Liver (tissue), 9 donors: ENCODE measurements around the gene STRA8. TPM values are rescaled to one million over a fixed set of nuclear protein-coding genes. Genes with fewer than 3 reads are reported as not detected.

Experiments used
- DNase-seq: peaks from one replicate; pipeline ENCODE4 v3.0.0-alpha.2; 2017; ENCODE audit warnings: low spot score
- H3K27ac ChIP-seq, 2 donors: one replicate each; pipeline ENCODE4 v1.7.0; 2013; ENCODE audit warnings: inconsistent platforms in 2 of 2, low read length in 2 of 2, control low read depth in 1 of 2, low read depth in 1 of 2, mild to moderate bottlenecking in 1 of 2
- H3K27me3 ChIP-seq, 4 donors: one replicate each; pipeline versions ENCODE4 v1.6.1 to v1.7.0; 2013; ENCODE audit warnings: low read length in 3 of 4, inconsistent platforms in 1 of 4, mild to moderate bottlenecking in 1 of 4, moderate library complexity in 1 of 4; ENCODE audit not compliant: control insufficient read depth in 4 of 4, insufficient read depth in 4 of 4
- H3K36me3 ChIP-seq, 4 donors: one replicate each; pipeline versions ENCODE4 v1.6.1 to v1.7.0; 2013; ENCODE audit warnings: low read length in 3 of 4, mild to moderate bottlenecking in 3 of 4, low read depth in 1 of 4, moderate library complexity in 1 of 4; ENCODE audit not compliant: control insufficient read depth in 4 of 4, insufficient read depth in 3 of 4
- H3K4me1 ChIP-seq, 4 donors: one replicate each; pipeline versions ENCODE4 v1.6.1 to v1.7.0; 2013; ENCODE audit warnings: low read length in 3 of 4, mild to moderate bottlenecking in 3 of 4, moderate library complexity in 1 of 4; ENCODE audit not compliant: control insufficient read depth in 4 of 4, insufficient read depth in 4 of 4
- H3K4me3 ChIP-seq, 3 donors: one replicate each; pipeline versions ENCODE4 v1.6.1 to v1.7.0; 2013; ENCODE audit warnings: low read length in 3 of 3, control low read depth in 1 of 3, low read depth in 1 of 3, mild to moderate bottlenecking in 1 of 3
- H3K9ac ChIP-seq, 2 donors: one replicate each; pipeline ENCODE4 v1.7.0; 2013; ENCODE audit warnings: low read length in 2 of 2, mild to moderate bottlenecking in 2 of 2, moderate library complexity in 2 of 2, control low read depth in 1 of 2, low read depth in 1 of 2
- H3K9me3 ChIP-seq, 4 donors: one replicate each; pipeline versions ENCODE4 v1.6.1 to v1.7.0; 2013; ENCODE audit warnings: low read length in 3 of 4; ENCODE audit not compliant: control insufficient read depth in 4 of 4
- CTCF ChIP-seq: fragments of 150-350 bp; IDR thresholded peaks from 2 replicates; pipeline ENCODE4 v1.5.1; 2017; ENCODE audit warnings: improper control_type of control experiment, low read depth, low read length; ENCODE audit not compliant: missing input control
- EGR1 ChIP-seq, 2 donors: IDR thresholded peaks; 2 replicates each; pipeline ENCODE4 v1.6.1; 2016 to 2018; ENCODE audit warnings: antibody characterized with exemption in 2 of 2, low read depth in 2 of 2
- FOXA1 ChIP-seq: IDR thresholded peaks from 2 replicates; pipeline ENCODE4 v1.6.1; 2016; ENCODE audit warnings: antibody characterized with exemption
- FOXA2 ChIP-seq: IDR thresholded peaks from 2 replicates; pipeline ENCODE4 v1.6.1; 2016; ENCODE audit warnings: antibody characterized with exemption
- GABPA ChIP-seq, 2 donors: IDR thresholded peaks in 1 of 2; conservative IDR thresholded peaks in 1 of 2; 2 replicates each; pipeline ENCODE4 v1.6.1; 2016; ENCODE audit warnings: antibody characterized with exemption in 2 of 2, mild to moderate bottlenecking in 1 of 2, moderate library complexity in 1 of 2
- HNF4A ChIP-seq, 2 donors: conservative IDR thresholded peaks; 2 replicates each; pipeline ENCODE4 v1.6.1; 2016; ENCODE audit warnings: antibody characterized with exemption in 2 of 2, mild to moderate bottlenecking in 2 of 2
- HNF4G ChIP-seq: IDR thresholded peaks from 2 replicates; pipeline ENCODE4 v1.6.1; 2016; ENCODE audit warnings: antibody characterized with exemption
- JUND ChIP-seq, 2 donors: IDR thresholded peaks; 2 replicates each; pipeline ENCODE4 v1.6.1; 2016; ENCODE audit warnings: antibody characterized with exemption in 2 of 2
- NR2F2 ChIP-seq: IDR thresholded peaks from 2 replicates; pipeline ENCODE4 v1.6.1; 2016; ENCODE audit warnings: antibody characterized with exemption
- RAD21 ChIP-seq, 2 donors: IDR thresholded peaks; 2 replicates each; pipeline ENCODE4 v1.6.1; 2016; ENCODE audit warnings: antibody characterized with exemption in 2 of 2, mild to moderate bottlenecking in 2 of 2
- REST ChIP-seq: IDR thresholded peaks from 2 replicates; pipeline ENCODE4 v1.6.1; 2016; ENCODE audit warnings: antibody characterized with exemption, mild to moderate bottlenecking
- RXRA ChIP-seq, 2 donors: IDR thresholded peaks; 2 replicates each; pipeline ENCODE4 v1.6.1; 2017 to 2018; ENCODE audit warnings: antibody characterized with exemption in 2 of 2, mild to moderate bottlenecking in 1 of 2
- SP1 ChIP-seq: IDR thresholded peaks from 2 replicates; pipeline ENCODE4 v1.6.1; 2018; ENCODE audit warnings: antibody characterized with exemption, mild to moderate bottlenecking
- TAF1 ChIP-seq: conservative IDR thresholded peaks from 2 replicates; pipeline ENCODE4 v1.6.1; 2016; ENCODE audit warnings: antibody characterized with exemption, mild to moderate bottlenecking
- YY1 ChIP-seq: IDR thresholded peaks from 2 replicates; pipeline ENCODE4 v1.6.1; 2016; ENCODE audit warnings: antibody characterized with exemption, mild to moderate bottlenecking
- WGBS: extraction: QIAGEN DNeasy Blood & Tissue Kit; methylation state at CpG from one replicate; pipeline ENCODE4 v1.1.7; 2013; 5-methylcytosine and 5-hydroxymethylcytosine counted together
- polyA plus RNA-seq, 2 donors: library from polyadenylated mRNA; stranded (reverse) in 1 of 2; unstranded in 1 of 2; fragments of 200-250 nt in 1 of 2; fragments of >200 nt in 1 of 2; fragmentation: Nextera tagmentation in 1 of 2; extraction: Ambion mirVana in 1 of 2; gene quantifications; one replicate each; pipeline versions ENCODE4 v1.2.1 to v1.2.3, GENCODE V29; 2013 to 2015
- total RNA-seq, 2 donors: library from RNA; depleted of rRNA; stranded (reverse); fragments of >200 nt; gene quantifications; one replicate each; pipeline ENCODE4 v1.2.3, GENCODE V29; 2014
- TF ChIP-seq, protein P1 (sequence below): IDR thresholded peaks from 2 replicates; pipeline ENCODE4 v1.6.1; 2016; ENCODE audit warnings: antibody characterized with exemption
- donor health status: healthy.
- donor health status: healthy.
- donor health status: healthy.
- donor health status: healthy.
- donor health status: healthy.

STRA8 gene
- total and polyA plus RNA-seq, 4 donors, result 0.14 TPM; not detected in 3

- TF ChIP-seq HNF4A (conservative IDR thresholded peaks at IDR 0.05), result no peak
Observed at GRCh38 chr7:135290594-135290993, 57.0 kb downstream of the STRA8 start (continued).

DNA sequence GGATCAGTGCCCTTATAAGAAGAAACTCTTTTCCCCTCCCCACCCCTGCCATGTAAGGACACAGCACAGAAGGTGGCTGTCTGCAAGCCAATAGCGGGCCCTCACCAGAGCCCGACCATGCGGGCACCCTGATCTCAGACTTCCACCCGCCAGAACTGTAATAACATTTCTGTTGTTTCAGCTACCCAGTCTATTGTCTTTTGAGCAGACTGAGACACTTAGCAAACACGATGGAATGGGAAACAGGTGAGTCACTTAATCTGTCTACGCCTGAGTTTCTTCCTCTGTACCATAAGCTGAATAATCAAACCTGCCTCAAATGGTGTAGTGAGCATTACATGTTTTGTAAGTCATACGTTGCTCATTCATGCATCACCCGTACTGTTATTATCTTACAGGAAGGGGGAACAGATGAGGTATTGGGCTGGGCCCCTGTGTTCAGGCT lies 58.2 kb downstream of the STRA8 start:
- no peak for DNase-seq
- WGBS, result 80% methylated on average over 8 of the region's 8 CpGs
- no peaks in the 10 kb centered on the region for H3K36me3 ChIP-seq

More for the DNA sequence above, 58.2 kb downstream of the STRA8 start:
- Histone ChIP-seq H3K4me1 (no peaks in the 10 kb centered on the region), H3K27ac (no peak overlapping the region), H3K4me3 (no peak overlapping the region), H3K9ac (no peak overlapping the region), H3K27me3 (no peaks in the 10 kb centered on the region), H3K9me3 (no peaks in the 10 kb centered on the region)
- TF ChIP-seq, protein P1, sequence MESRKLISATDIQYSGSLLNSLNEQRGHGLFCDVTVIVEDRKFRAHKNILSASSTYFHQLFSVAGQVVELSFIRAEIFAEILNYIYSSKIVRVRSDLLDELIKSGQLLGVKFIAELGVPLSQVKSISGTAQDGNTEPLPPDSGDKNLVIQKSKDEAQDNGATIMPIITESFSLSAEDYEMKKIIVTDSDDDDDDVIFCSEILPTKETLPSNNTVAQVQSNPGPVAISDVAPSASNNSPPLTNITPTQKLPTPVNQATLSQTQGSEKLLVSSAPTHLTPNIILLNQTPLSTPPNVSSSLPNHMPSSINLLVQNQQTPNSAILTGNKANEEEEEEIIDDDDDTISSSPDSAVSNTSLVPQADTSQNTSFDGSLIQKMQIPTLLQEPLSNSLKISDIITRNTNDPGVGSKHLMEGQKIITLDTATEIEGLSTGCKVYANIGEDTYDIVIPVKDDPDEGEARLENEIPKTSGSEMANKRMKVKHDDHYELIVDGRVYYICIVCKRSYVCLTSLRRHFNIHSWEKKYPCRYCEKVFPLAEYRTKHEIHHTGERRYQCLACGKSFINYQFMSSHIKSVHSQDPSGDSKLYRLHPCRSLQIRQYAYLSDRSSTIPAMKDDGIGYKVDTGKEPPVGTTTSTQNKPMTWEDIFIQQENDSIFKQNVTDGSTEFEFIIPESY, result no peak
- TF ChIP-seq EGR1 (IDR thresholded peaks at IDR 0.05; ENCODE audit: low read depth in 2 of 2) (no peak), CTCF (no peak), TAF1 (no peak), FOXA2 (no peak), HNF4G (no peak), FOXA1 (no peak), YY1 (no peak), HNF4A (conservative IDR thresholded peaks at IDR 0.05) (no peak), GABPA (IDR thresholded peaks at IDR 0.05 in 1 of 2, conservative IDR thresholded peaks at IDR 0.05 in 1 of 2) (no peak), REST (no peak), NR2F2 (no peak), SP1 (no peak), JUND (IDR thresholded peaks at IDR 0.05) (no peak), RXRA (IDR thresholded peaks at IDR 0.05) (no peak), RAD21 (IDR thresholded peaks at IDR 0.05) (no peak)
